ENCODE results near the gene METAP2.
"Not testable (repeated sequence)": the region's sequence is repeated elsewhere in the genome, so short reads cannot be mapped to it uniquely, and the experiment has no call there.

METAP2 gene

DNA sequence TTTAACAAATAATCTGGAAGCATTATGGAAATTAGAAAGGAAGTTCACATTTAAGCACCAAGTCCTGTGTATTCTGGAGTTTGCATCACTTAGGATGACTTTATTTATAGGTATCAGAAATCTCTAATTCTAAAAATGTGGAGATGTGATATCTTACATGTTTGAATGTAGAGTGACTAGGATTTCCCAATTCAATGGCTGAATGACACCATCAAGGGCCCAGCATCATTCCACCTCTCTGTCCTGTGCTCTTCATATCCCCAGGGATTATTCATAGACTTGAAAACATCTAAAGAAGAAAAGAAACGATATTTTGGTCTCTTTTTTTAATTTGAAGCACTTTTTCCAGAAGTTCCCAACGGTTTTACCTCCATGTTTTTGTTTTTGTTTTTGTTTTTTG lies 15.2 kb upstream of the METAP2 start:
- TF ChIP-seq CTCF (IDR thresholded peaks at IDR 0.05) = no peak
- H3K27ac ChIP-seq = no peak overlapping the region
- H3K4me3 ChIP-seq = no peak overlapping the region
- no peak for DNase-seq (ENCODE audit: low spot score)

- H3K27ac ChIP-seq = no peak overlapping the region
- no peak for DNase-seq (ENCODE audit: low spot score)
- no peak for TF ChIP-seq CTCF (IDR thresholded peaks at IDR 0.05)
Observed at GRCh38 chr12:95459310-95459709, 14.6 kb upstream of the METAP2 start.

DNA sequence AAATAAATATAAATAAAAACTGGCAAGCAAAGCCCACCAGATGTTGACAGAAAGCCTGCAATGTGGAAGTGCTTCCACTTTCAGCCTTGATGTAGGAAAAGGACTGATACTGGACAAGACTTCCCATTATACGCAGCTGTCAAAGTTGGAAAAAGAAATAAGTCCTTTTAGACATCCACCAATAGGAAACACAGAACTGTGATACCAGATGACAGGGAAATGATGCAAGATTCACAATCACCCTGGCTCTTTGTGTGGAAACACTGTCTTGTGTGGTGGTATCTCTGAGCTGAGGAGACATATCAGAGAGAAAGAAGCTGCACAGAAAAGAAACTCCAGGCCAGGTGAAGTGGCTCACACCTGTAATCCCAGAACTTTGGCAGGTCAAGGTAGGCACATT lies 13.8 kb upstream of the METAP2 start:
- Histone ChIP-seq H3K27ac (no peak overlapping the region), H3K4me3 (no peak overlapping the region)
- TF ChIP-seq CTCF (IDR thresholded peaks at IDR 0.05) = no peak
- no peak for DNase-seq (ENCODE audit: low spot score)

More at GRCh38 chr12:95459310-95459709, 14.6 kb upstream of the METAP2 start:
- H3K4me3 ChIP-seq = no peak overlapping the region

GRCh38 chr12:95460896-95461295 lies 13.1 kb upstream of the METAP2 start:
- DNase-seq (ENCODE audit: low spot score) = no peak
- Histone ChIP-seq H3K4me3 (no peak overlapping the region), H3K27ac (no peak overlapping the region)
- no peak for TF ChIP-seq CTCF (IDR thresholded peaks at IDR 0.05)

- Histone ChIP-seq H3K27ac (no peak overlapping the region), H3K4me3 (no peak overlapping the region)
- no peak for TF ChIP-seq CTCF (IDR thresholded peaks at IDR 0.05)
- DNase-seq (ENCODE audit: low spot score) = no peak
Observed at GRCh38 chr12:95462081-95462480, 11.9 kb upstream of the METAP2 start.

GRCh38 chr12:95462551-95462950 lies 11.4 kb upstream of the METAP2 start:
- TF ChIP-seq CTCF (IDR thresholded peaks at IDR 0.05) = no peak
- DNase-seq (ENCODE audit: low spot score) = no peak
- no peak overlapping the region for H3K4me3 ChIP-seq
- H3K27ac ChIP-seq = no peak overlapping the region

GRCh38 chr12:95463050-95463449 lies 10.9 kb upstream of the METAP2 start:
- DNase-seq (ENCODE audit: low spot score) = no peak
- Histone ChIP-seq H3K4me3 (no peak overlapping the region), H3K27ac (no peak overlapping the region)
- no peak for TF ChIP-seq CTCF (IDR thresholded peaks at IDR 0.05)

DNA sequence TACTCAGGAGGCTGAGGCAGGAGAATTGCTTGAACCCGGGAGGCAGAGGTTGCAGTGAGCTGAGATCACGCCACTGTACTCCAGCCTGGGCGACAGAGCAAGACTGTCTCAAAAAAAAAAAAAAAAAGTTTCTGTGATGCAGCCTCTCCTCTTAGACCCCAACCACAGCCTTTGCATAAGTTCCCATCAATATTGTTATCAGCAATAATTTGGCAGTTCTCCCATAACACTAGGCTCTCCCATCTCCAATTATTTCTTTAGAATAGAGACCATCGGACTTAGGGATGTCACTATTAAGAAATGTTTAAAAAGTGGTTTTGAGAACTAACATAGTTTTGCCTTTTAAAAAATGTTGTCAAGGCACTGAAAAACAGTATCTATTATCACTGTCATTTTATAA lies 10.2 kb upstream of the METAP2 start:
- not testable (repeated sequence) for H3K4me3 ChIP-seq; DNase-seq (ENCODE audit: low spot score); H3K27ac ChIP-seq

All from coronary artery (tissue), 2 donors.